IMR-90 (cell line): ENCODE data around the gene SEMA6D. TPM values are rescaled to one million over a fixed set of nuclear protein-coding genes. Genes with fewer than 3 reads are reported as not detected.

Experiments
- ATAC-seq: fragments of 200-7000 bp; cut with Tn5 transposase; 2 replicates; pipeline ENCODE4 v1.9.1; 2020; ENCODE audit warnings: low read depth, mild to moderate bottlenecking, moderate library complexity
- BruUV-seq: library from RNA; stranded (reverse); fragments of 400-500 nt; replicated peaks from 2 replicates; lab custom pipeline; 2021; lab: Mats Ljungman, UMichigan
- CTCF ChIA-PET: fragments of 300-600 bp; formaldehyde crosslinking; extraction: SDS; loops from one replicate; lab custom pipeline; 2021; ENCODE audit warnings: antibody characterized with exemption; lab: Yijun Ruan, JAX
- POLR2A ChIA-PET: fragments of 300-600 bp; sonication (Branson Sonifier 250); formaldehyde crosslinking; loops from one replicate; lab custom pipeline; 2022; ENCODE audit warnings: antibody characterized with exemption; ENCODE audit not compliant: unreplicated experiment; lab: Charles Lee
- DNase-seq: peaks from one replicate; pipeline ENCODE4 v3.0.0; 2013
- H2AFZ ChIP-seq: replicated peaks from 2 replicates; pipeline ENCODE3; 2013; ENCODE audit warnings: low read length, mild to moderate bottlenecking; ENCODE audit not compliant: poor library complexity
- H2AK5ac ChIP-seq: 2 replicates; pipeline ENCODE4 v1.6.1; 2013; ENCODE audit warnings: low read depth, low read length, inconsistent platforms
- H2AK9ac ChIP-seq: replicated peaks from 2 replicates; pipeline ENCODE3; 2013; ENCODE audit warnings: mild to moderate bottlenecking, low read depth, low read length, moderate library complexity; ENCODE audit not compliant: poor library complexity
- H2BK120ac ChIP-seq: 2 replicates; pipeline ENCODE4 v1.6.1; 2013; ENCODE audit warnings: low read depth, low read length, inconsistent platforms
- H2BK15ac ChIP-seq: 3 replicates; pipeline ENCODE4 v1.6.1; 2013; ENCODE audit warnings: low read depth, low read length, inconsistent platforms
- H2BK20ac ChIP-seq: 2 replicates; pipeline ENCODE4 v1.6.1; 2013; ENCODE audit warnings: low read depth, mild to moderate bottlenecking, inconsistent platforms, low read length, moderate library complexity
- H2BK5ac ChIP-seq: 2 replicates; pipeline ENCODE4 v1.6.1; 2013; ENCODE audit warnings: mild to moderate bottlenecking, low read depth, low read length, inconsistent platforms; ENCODE audit not compliant: poor library complexity, severe bottlenecking
- H3K14ac ChIP-seq: replicated peaks from 2 replicates; pipeline ENCODE4 v1.6.1; 2013; ENCODE audit warnings: low read depth, low read length, inconsistent platforms
- H3K18ac ChIP-seq: 2 replicates; pipeline ENCODE4 v1.6.1; 2013; ENCODE audit warnings: low read depth, low read length, control low read depth
- H3K23ac ChIP-seq: 2 replicates; pipeline ENCODE4 v1.6.1; 2013; ENCODE audit warnings: low read depth, low read length, inconsistent platforms
- H3K27ac ChIP-seq: 2 replicates; pipeline ENCODE4 v1.5.1; 2013; ENCODE audit warnings: mild to moderate bottlenecking, control low read depth, low read length; ENCODE audit not compliant: insufficient read depth
- H3K27me3 ChIP-seq: 2 replicates; pipeline ENCODE4 v1.6.1; 2013; ENCODE audit warnings: low read length; ENCODE audit not compliant: control insufficient read depth, insufficient read depth
- H3K36me3 ChIP-seq: 2 replicates; pipeline ENCODE4 v1.6.1; 2013; ENCODE audit warnings: low read length, mixed read lengths; ENCODE audit not compliant: control insufficient read depth, insufficient read depth
- H3K4ac ChIP-seq: 2 replicates; pipeline ENCODE4 v1.6.1; 2013; ENCODE audit warnings: low read depth, low read length, inconsistent platforms
- H3K4me1 ChIP-seq: 2 replicates; pipeline ENCODE4 v1.6.1; 2013; ENCODE audit warnings: low read length, mixed read lengths; ENCODE audit not compliant: control insufficient read depth, insufficient read depth
- H3K4me2 ChIP-seq: 2 replicates; pipeline ENCODE4 v1.6.1; 2013; ENCODE audit warnings: low read depth, mild to moderate bottlenecking, control low read depth, low read length, moderate library complexity
- H3K4me3 ChIP-seq: 2 replicates; pipeline ENCODE4 v1.5.1; 2013; ENCODE audit warnings: low read depth, mild to moderate bottlenecking, control low read depth, low read length, moderate library complexity; ENCODE audit not compliant: insufficient read depth
- H3K56ac ChIP-seq: 2 replicates; pipeline ENCODE4 v1.6.1; 2013; ENCODE audit warnings: low read length, inconsistent platforms; ENCODE audit not compliant: insufficient read depth; ENCODE audit errors: extremely low read depth
- H3K79me1 ChIP-seq, 2 experiments: 2 replicates each; pipeline ENCODE4 v1.6.1; 2013; ENCODE audit warnings: low read length in 2 of 2, inconsistent platforms in 1 of 2, low read depth in 1 of 2
- H3K9ac ChIP-seq: 2 replicates; pipeline ENCODE4 v1.6.1; 2013; ENCODE audit warnings: low read depth, low read length, control low read depth
- H3K9me1 ChIP-seq: 2 replicates; pipeline ENCODE4 v1.6.1; 2013; ENCODE audit warnings: low read length, inconsistent platforms; ENCODE audit not compliant: insufficient read depth
- H3K9me3 ChIP-seq: 2 replicates; pipeline ENCODE4 v1.6.1; 2013; ENCODE audit warnings: low read length; ENCODE audit not compliant: control insufficient read depth, insufficient read depth
- H4K20me1 ChIP-seq: 2 replicates; pipeline ENCODE4 v1.6.1; 2013; ENCODE audit warnings: low read length, inconsistent platforms; ENCODE audit not compliant: insufficient read depth
- H4K5ac ChIP-seq: 2 replicates; pipeline ENCODE4 v1.6.1; 2013; ENCODE audit warnings: mild to moderate bottlenecking, low read depth, low read length, control low read depth
- H4K8ac ChIP-seq, 2 experiments: 2 replicates each; pipeline ENCODE4 v1.6.1; 2013; ENCODE audit warnings: low read depth in 2 of 2, low read length in 2 of 2, control low read depth in 1 of 2, inconsistent platforms in 1 of 2
- H4K91ac ChIP-seq: 2 replicates; pipeline ENCODE4 v1.6.1; 2013; ENCODE audit warnings: low read depth, low read length, inconsistent platforms; ENCODE audit not compliant: insufficient read depth
- CEBPB ChIP-seq: IDR thresholded peaks from 2 replicates; pipeline ENCODE4 v1.6.1; 2012; ENCODE audit warnings: low read depth, low read length, improper control_type of control experiment
- CTCF ChIP-seq: conservative IDR thresholded peaks from 2 replicates; pipeline ENCODE4 v1.5.1; 2012; ENCODE audit warnings: mild to moderate bottlenecking, low read depth, low read length, improper control_type of control experiment
- FOS ChIP-seq: fragments of 150-350 bp; IDR thresholded peaks from 2 replicates; pipeline ENCODE4 v1.6.1; 2016; ENCODE audit warnings: low read depth, low read length
- MAFK ChIP-seq: IDR thresholded peaks from 2 replicates; pipeline ENCODE4 v1.6.1; 2012; ENCODE audit warnings: low read depth, low read length, improper control_type of control experiment
- NFE2L2 ChIP-seq: fragments of 150-350 bp; IDR thresholded peaks from 2 replicates; pipeline ENCODE4 v1.6.1; 2016; ENCODE audit warnings: low read depth, mild to moderate bottlenecking, low read length
- POLR2A ChIP-seq: IDR thresholded peaks from 2 replicates; pipeline ENCODE4 v1.6.1; 2012; ENCODE audit warnings: mild to moderate bottlenecking, low read depth, low read length
- RCOR1 ChIP-seq: IDR thresholded peaks from 2 replicates; pipeline ENCODE4 v1.6.1; 2012; ENCODE audit warnings: mild to moderate bottlenecking, low read length, improper control_type of control experiment; ENCODE audit not compliant: insufficient replicate concordance
- USF2 ChIP-seq: fragments of 150-350 bp; IDR thresholded peaks from 2 replicates; pipeline ENCODE4 v1.6.1; 2017; ENCODE audit warnings: mild to moderate bottlenecking, antibody characterized with exemption, low read length, low read depth
- WGBS, 2 experiments: methylation state at CpG; one replicate each; pipeline versions ENCODE4 v1.1.5 to v1.1.7; 2013; ENCODE audit warnings: missing lambda C conversion rate in 2 of 2; ENCODE audit not compliant: insufficient read length in 1 of 2; ENCODE audit errors: extremely low coverage in 2 of 2; 5-methylcytosine and 5-hydroxymethylcytosine counted together
- dilution Hi-C: fragments of 300-500 bp; cut with HindIII; formaldehyde crosslinking; loops from one replicate; pipeline ENCODE4 v1.14.3; 2018; ENCODE audit warnings: low sequenced_read_pairs; ENCODE audit not compliant: unreplicated experiment
- in situ Hi-C: fragments of 300-500 bp; cut with MboI; formaldehyde crosslinking; loops from 3 replicates; pipeline ENCODE4 v1.14.3; 2019; ENCODE audit warnings: low sequenced_read_pairs, inconsistent platforms, mixed read lengths
- intact Hi-C: fragments of 100-400 bp; cut with micrococcal nuclease; formaldehyde crosslinking; loops from 2 replicates; pipeline ENCODE4 v1.10.0; 2022
- polyA plus RNA-seq, 3 experiments: library from polyadenylated mRNA; depleted of rRNA; stranded (reverse); fragments of >200 nt; gene quantifications; 2 replicates each; pipeline ENCODE4 v1.2.3, GENCODE V29; 2012; ENCODE audit warnings: low replicate concordance in 1 of 3
- total RNA-seq: library from RNA; depleted of rRNA; stranded (reverse); fragments of >200 nt; gene quantifications from 2 replicates; pipeline ENCODE4 v1.2.3, GENCODE V29; 2012

SEMA6D gene
- total and polyA plus RNA-seq, 2 of the 4 experiments (the other 2 are of a cell fraction): 12.6 to 17.4 TPM

GRCh38 chr15:47691882-47692281, 25.4 kb upstream of the SEMA6D start:
- no peak overlapping the region for H2BK20ac ChIP-seq
- H3K79me1 ChIP-seq: no peaks in the 10 kb centered on the region
- no peak overlapping the region for H2BK120ac ChIP-seq
- TF ChIP-seq POLR2A (no peak), MAFK (no peak), CEBPB (no peak), RCOR1 (no peak), CTCF (no peak), FOS (no peak), NFE2L2 (no peak), USF2 (no peak)
- no peak overlapping the region for H3K4me2 ChIP-seq
- no peak overlapping the region for H3K27ac ChIP-seq
- no peak overlapping the region for H2BK15ac ChIP-seq
- POLR2A ChIA-PET: no interaction called here
- ATAC-seq (no peak), DNase-seq (no peak)
- H3K36me3 ChIP-seq: no peaks in the 10 kb centered on the region
- H2BK5ac ChIP-seq: no peak overlapping the region
- WGBS, 2 experiments: no CpG with 5 or more reads among the region's 2 CpGs
- no peak overlapping the region for H3K18ac ChIP-seq
- H2AFZ ChIP-seq: no peak overlapping the region
- 0 out of 2 replicates have a peak, but pooled peaks cover 3% of the 10 kb centered on the region for H3K9me1 ChIP-seq
- no peak overlapping the region for H2AK9ac ChIP-seq
- H3K14ac ChIP-seq: no peak overlapping the region
- H4K20me1 ChIP-seq: no peaks in the 10 kb centered on the region
- CTCF ChIA-PET: interaction anchor here (0.6 kb wide), 1 partner anchor 931 kb away, joined by 3 read pairs; no protein-coding TSS in a partner anchor
- no peak overlapping the region for H4K91ac ChIP-seq
- intact Hi-C loops: no loop called here
- no peak overlapping the region for H2AK5ac ChIP-seq
- no peak overlapping the region for H3K23ac ChIP-seq
- H3K56ac ChIP-seq: no peak overlapping the region
- dilution Hi-C loops: no loop called here
- BruUV-seq: no TSS peak
- H3K4me1 ChIP-seq: no peaks in the 10 kb centered on the region; the same call in 1 of the 2 replicates
- no peak overlapping the region for H4K5ac ChIP-seq
- no peak overlapping the region for H3K9ac ChIP-seq
- H4K8ac ChIP-seq: no peak overlapping the region
- H3K4ac ChIP-seq: no peak overlapping the region
- in situ Hi-C loops: no loop called here
- no peak overlapping the region for H3K4me3 ChIP-seq
- H3K9me3 ChIP-seq: no peaks in the 10 kb centered on the region
- no peaks in the 10 kb centered on the region for H3K27me3 ChIP-seq
